Activated B cell treated with CpG ODN at 0.5 μM for 24 hours (primary cell): ENCODE results near the gene PLCB1. TPM values are rescaled to one million over a fixed set of nuclear protein-coding genes. Genes with fewer than 3 reads are reported as not detected.

Experiments used
- ATAC-seq: fragments of 200-7000 bp; cut with Tn5 transposase; one replicate; pipeline ENCODE4 v1.10.0; 2021; ENCODE audit warnings: low read depth, mild to moderate bottlenecking, moderate library complexity
- CTCF ChIA-PET: fragments of 350-600 bp; sonication (Branson Sonifier 250); formaldehyde crosslinking; loops from one replicate; lab custom pipeline; 2021; ENCODE audit warnings: antibody characterized with exemption; lab: Charles Lee
- POLR2A ChIA-PET: fragments of 350-600 bp; sonication (Branson Sonifier 250); formaldehyde crosslinking; loops from one replicate; lab custom pipeline; 2021; ENCODE audit warnings: antibody characterized with exemption; lab: Charles Lee
- DNase-seq: peaks from one replicate; pipeline ENCODE4 v3.0.0; 2022
- H3K27ac Mint-ChIP-seq: one replicate; pipeline ENCODE4 v1.8.0; 2020; ENCODE audit warnings: mixed read lengths
- H3K27me3 Mint-ChIP-seq: one replicate; pipeline ENCODE4 v1.8.0; 2021; ENCODE audit warnings: mixed read lengths
- H3K36me3 Mint-ChIP-seq: one replicate; pipeline ENCODE4 v1.8.0; 2021; ENCODE audit warnings: low read depth, mixed read lengths
- H3K4me1 Mint-ChIP-seq: one replicate; pipeline ENCODE4 v1.8.0; 2021; ENCODE audit warnings: mixed read lengths
- H3K4me3 Mint-ChIP-seq: one replicate; pipeline ENCODE4 v1.8.0; 2020; ENCODE audit warnings: mild to moderate bottlenecking, mixed read lengths
- H3K9me3 Mint-ChIP-seq: one replicate; pipeline ENCODE4 v1.8.0; 2020; ENCODE audit warnings: mixed read lengths
- CTCF ChIP-seq: fragments of 200-600 bp; IDR thresholded peaks from one replicate; pipeline ENCODE4 v1.8.0; 2022; ENCODE audit warnings: antibody characterized with exemption, mild to moderate bottlenecking
- intact Hi-C: fragments of 100-400 bp; cut with micrococcal nuclease; formaldehyde crosslinking; loops from one replicate; pipeline ENCODE4 v1.15.1; 2024
- total RNA-seq: library from RNA; stranded (reverse); gene quantifications from 2 replicates; pipeline ENCODE4 v1.2.3, GENCODE V29; 2022

Gene PLCB1
- total RNA-seq, 1 donor from 2014 or later: 0.86 TPM

- Mint-ChIP-seq H3K36me3 (no peaks in the 10 kb centered on the region), H3K4me3 (no peak overlapping the region), H3K27me3 (no peaks in the 10 kb centered on the region), H3K27ac (no peak overlapping the region), H3K4me1 (no peaks in the 10 kb centered on the region), H3K9me3 (no peaks in the 10 kb centered on the region)
- ChIA-PET CTCF (no interaction called here), POLR2A (no interaction called here)
- intact Hi-C loops: no loop called here
- no peak for ATAC-seq
- no peak for TF ChIP-seq CTCF
- no peak for DNase-seq
These were observed 358.2 kb downstream of the PLCB1 start for GRCh38 chr20:8490076-8490830.

GRCh38 chr20:8492173-8492572, 360.1 kb downstream of the PLCB1 start:
- ChIA-PET CTCF (no interaction called here), POLR2A (no interaction called here)
- DNase-seq: no peak
- H3K27ac Mint-ChIP-seq: no peak overlapping the region
- intact Hi-C loops: no loop called here
- TF ChIP-seq CTCF: no peak
- no peak overlapping the region for H3K4me3 Mint-ChIP-seq
- ATAC-seq: no peak
- H3K9me3 Mint-ChIP-seq: no peaks in the 10 kb centered on the region
- no peaks in the 10 kb centered on the region for H3K36me3 Mint-ChIP-seq
- H3K27me3 Mint-ChIP-seq: peaks cover 4% of the 10 kb centered on the region
- H3K4me1 Mint-ChIP-seq: no peaks in the 10 kb centered on the region

GRCh38 chr20:8498571-8498970, 366.5 kb downstream of the PLCB1 start:
- H3K4me3 Mint-ChIP-seq: no peak overlapping the region
- no peaks in the 10 kb centered on the region for H3K9me3 Mint-ChIP-seq
- no peak overlapping the region for H3K27ac Mint-ChIP-seq
- no peak for TF ChIP-seq CTCF
- peaks cover 4% of the 10 kb centered on the region for H3K27me3 Mint-ChIP-seq
- ATAC-seq (no peak), DNase-seq (no peak)
- CTCF ChIA-PET: no interaction called here
- intact Hi-C loops: no loop called here
- no peaks in the 10 kb centered on the region for H3K36me3 Mint-ChIP-seq
- no peaks in the 10 kb centered on the region for H3K4me1 Mint-ChIP-seq
- POLR2A ChIA-PET: no interaction called here

GRCh38 chr20:8504030-8504429, 372.0 kb downstream of the PLCB1 start:
- H3K4me1 Mint-ChIP-seq: no peaks in the 10 kb centered on the region
- POLR2A ChIA-PET: interaction anchor here (0.5 to 0.6 kb wide), 2 partner anchors 98 to 157 kb away, joined by 3 read pairs; no protein-coding TSS in a partner anchor
- H3K27ac Mint-ChIP-seq: no peak overlapping the region
- no peak for TF ChIP-seq CTCF
- no peaks in the 10 kb centered on the region for H3K9me3 Mint-ChIP-seq
- no peaks in the 10 kb centered on the region for H3K36me3 Mint-ChIP-seq
- DNase-seq: no peak
- ATAC-seq: no peak
- no peak overlapping the region for H3K4me3 Mint-ChIP-seq
- H3K27me3 Mint-ChIP-seq: no peaks in the 10 kb centered on the region
- intact Hi-C loops: no loop called here
- CTCF ChIA-PET: no interaction called here

GRCh38 chr20:8505476-8506200, 373.6 kb downstream of the PLCB1 start:
- Mint-ChIP-seq H3K4me3 (no peak overlapping the region), H3K36me3 (no peaks in the 10 kb centered on the region), H3K27me3 (no peaks in the 10 kb centered on the region), H3K9me3 (no peaks in the 10 kb centered on the region), H3K4me1 (no peaks in the 10 kb centered on the region), H3K27ac (no peak overlapping the region)
- intact Hi-C loops: no loop called here
- no peak for DNase-seq
- ChIA-PET CTCF (no interaction called here), POLR2A (no interaction called here)
- TF ChIP-seq CTCF: no peak
- ATAC-seq: no peak
